Astrocyte (in vitro differentiated cells and primary cell): ENCODE data around the gene THOP1. TPM values are rescaled to one million over a fixed set of nuclear protein-coding genes. Genes with fewer than 3 reads are reported as not detected.

ENCODE experiments used
- DNase-seq: peaks from one replicate; pipeline ENCODE4 v3.0.0-alpha.2; 2010; ENCODE audit warnings: low read depth
- FAIRE-seq: peaks from 2 replicates; lab custom pipeline; 2011; peaks lifted over from hg19 to GRCh38; lab: Jason Lieb, UNC
- H2AFZ ChIP-seq: 2 replicates; pipeline ENCODE4 v1.6.0; 2012; ENCODE audit warnings: low read depth, low read length, inconsistent platforms
- H3K27ac ChIP-seq: 2 replicates; pipeline ENCODE4 v1.5.1; 2011; ENCODE audit warnings: low read depth, low read length, inconsistent platforms
- H3K27me3 ChIP-seq: 2 replicates; pipeline ENCODE4 v1.6.0; 2011; ENCODE audit warnings: low read length, inconsistent platforms; ENCODE audit not compliant: insufficient read depth
- H3K36me3 ChIP-seq: 2 replicates; pipeline ENCODE4 v1.5.1; 2011; ENCODE audit warnings: low read length, inconsistent platforms; ENCODE audit not compliant: insufficient read depth
- H3K4me1 ChIP-seq: 2 replicates; pipeline ENCODE4 v1.5.1; 2011; ENCODE audit warnings: low read length, inconsistent platforms; ENCODE audit not compliant: insufficient read depth
- H3K4me2 ChIP-seq: 2 replicates; pipeline ENCODE4 v1.6.0; 2012; ENCODE audit warnings: low read length, inconsistent platforms
- H3K4me3 ChIP-seq: 2 replicates; pipeline ENCODE4 v1.5.1; 2011; ENCODE audit warnings: low read depth, mild to moderate bottlenecking, low read length, inconsistent platforms; ENCODE audit not compliant: insufficient read depth
- H3K79me2 ChIP-seq: 2 replicates; pipeline ENCODE4 v1.6.0; 2012; ENCODE audit warnings: mild to moderate bottlenecking, low read length, inconsistent platforms; ENCODE audit not compliant: insufficient read depth
- H3K9ac ChIP-seq: 2 replicates; pipeline ENCODE4 v1.6.0; 2012; ENCODE audit warnings: mild to moderate bottlenecking, low read length, inconsistent platforms
- H3K9me3 ChIP-seq: 2 replicates; pipeline ENCODE4 v1.5.1; 2012; ENCODE audit warnings: low read depth, mild to moderate bottlenecking, low read length, inconsistent platforms; ENCODE audit not compliant: insufficient read depth
- H4K20me1 ChIP-seq: 2 replicates; pipeline ENCODE4 v1.6.0; 2012; ENCODE audit warnings: low read length, inconsistent platforms; ENCODE audit not compliant: insufficient read depth
- H3K27ac Mint-ChIP-seq: one replicate; pipeline ENCODE4 v1.8.0; 2021; ENCODE audit warnings: mild to moderate bottlenecking, mixed read lengths; ENCODE audit not compliant: unreplicated experiment
- H3K27me3 Mint-ChIP-seq: one replicate; pipeline ENCODE4 v1.8.0; 2021; ENCODE audit warnings: low read depth, mixed read lengths; ENCODE audit not compliant: unreplicated experiment
- H3K36me3 Mint-ChIP-seq: one replicate; pipeline ENCODE4 v1.8.0; 2021; ENCODE audit warnings: low read depth, mixed read lengths; ENCODE audit not compliant: unreplicated experiment
- H3K4me1 Mint-ChIP-seq: one replicate; pipeline ENCODE4 v1.8.0; 2021; ENCODE audit warnings: low read depth, mixed read lengths; ENCODE audit not compliant: unreplicated experiment
- H3K4me3 Mint-ChIP-seq: one replicate; pipeline ENCODE4 v1.8.0; 2021; ENCODE audit warnings: mild to moderate bottlenecking, moderate library complexity, mixed read lengths; ENCODE audit not compliant: unreplicated experiment
- H3K9me3 Mint-ChIP-seq: one replicate; pipeline ENCODE4 v1.8.0; 2021; ENCODE audit warnings: mild to moderate bottlenecking, mixed read lengths; ENCODE audit not compliant: unreplicated experiment
- CTCF ChIP-seq: IDR thresholded peaks from 2 replicates; pipeline ENCODE4 v1.5.1; 2011; ENCODE audit warnings: low read depth, mild to moderate bottlenecking, inconsistent platforms, low read length, moderate library complexity; ENCODE audit not compliant: insufficient read depth
- EZH2 ChIP-seq: IDR thresholded peaks from 2 replicates; pipeline ENCODE4 v1.6.1; 2012; ENCODE audit warnings: mild to moderate bottlenecking, low read length, inconsistent platforms; ENCODE audit not compliant: insufficient read depth
- total RNA-seq: library from RNA; stranded (reverse); gene quantifications from 2 replicates; pipeline ENCODE4 v1.2.1, GENCODE V29; 2021

THOP1 gene
- total RNA-seq, 1 donor from 2014 or later, result 73.4 TPM

GRCh38 chr19:2802826-2803225, 17.5 kb downstream of the THOP1 start:
- H3K36me3 ChIP-seq, result peaks cover 8% of the 10 kb centered on the region
- FAIRE-seq, result no peak
- H3K27ac Mint-ChIP-seq, result no peak overlapping the region

GRCh38 chr19:2803486-2804155, 18.3 kb downstream of the THOP1 start:
- H3K4me1 Mint-ChIP-seq, result no peaks in the 10 kb centered on the region
- H3K36me3 Mint-ChIP-seq, result peaks cover 12% of the 10 kb centered on the region
- H3K27ac Mint-ChIP-seq, result no peak overlapping the region

More at GRCh38 chr19:2802826-2803225, 17.5 kb downstream of the THOP1 start:
- Histone ChIP-seq H3K27ac (no peak overlapping the region), H3K79me2 (no peaks in the 10 kb centered on the region), H4K20me1 (no peaks in the 10 kb centered on the region), H3K9me3 (no peaks in the 10 kb centered on the region), H3K4me3 (no peak overlapping the region), H3K4me1 (no peaks in the 10 kb centered on the region), H2AFZ (no peak overlapping the region), H3K27me3 (no peaks in the 10 kb centered on the region), H3K9ac (no peak overlapping the region), H3K4me2 (no peak overlapping the region)
- no peak for DNase-seq
- Mint-ChIP-seq H3K4me3 (no peak overlapping the region), H3K4me1 (no peaks in the 10 kb centered on the region), H3K9me3 (no peaks in the 10 kb centered on the region), H3K27me3 (no peaks in the 10 kb centered on the region), H3K36me3 (peaks cover 12% of the 10 kb centered on the region)
- no peak for TF ChIP-seq CTCF
- no peak for TF ChIP-seq EZH2

More at GRCh38 chr19:2803486-2804155, 18.3 kb downstream of the THOP1 start:
- Histone ChIP-seq H3K9ac (no peak overlapping the region), H2AFZ (no peak overlapping the region), H3K79me2 (no peaks in the 10 kb centered on the region), H4K20me1 (no peaks in the 10 kb centered on the region), H3K36me3 (peaks cover 4% of the 10 kb centered on the region), H3K4me1 (no peaks in the 10 kb centered on the region), H3K27me3 (no peaks in the 10 kb centered on the region), H3K9me3 (no peaks in the 10 kb centered on the region), H3K4me2 (no peak overlapping the region), H3K27ac (no peak overlapping the region), H3K4me3 (no peak overlapping the region)
- Mint-ChIP-seq H3K4me3 (no peak overlapping the region), H3K27me3 (no peaks in the 10 kb centered on the region), H3K9me3 (no peaks in the 10 kb centered on the region)
- DNase-seq, result no peak
- FAIRE-seq, result no peak
- TF ChIP-seq CTCF (no peak), EZH2 (no peak)
